ENCODE measurements around the gene CRYAB. TPM values are rescaled to one million over a fixed set of nuclear protein-coding genes. Genes with fewer than 3 reads are reported as not detected.

Gene CRYAB
- total RNA-seq, 2 donors from 2014 or later, result 59.0 to 80.1 TPM

- H3K36me3 ChIP-seq, result no peaks in the 10 kb centered on the region
- peak overlapping the region; percentile 15 to 22 for H3K4me3 ChIP-seq
- TF ChIP-seq CTCF (IDR thresholded peaks at IDR 0.05) (peak in 2 of 4 experiments; percentile 17 to 27), POLR2A (IDR thresholded peaks at IDR 0.05) (peak; percentile 79), POLR2AphosphoS5 (IDR thresholded peaks at IDR 0.05) (peak; percentile 89)
- peaks cover 8% of the 10 kb centered on the region for H3K4me1 ChIP-seq (replicated peaks)
- peak overlapping the region; percentile 89 to 97 for H3K27ac ChIP-seq
- peak; percentile 96 for DNase-seq (ENCODE audit: low spot score)
- 1% methylated on average over 39 of the region's 47 CpGs for WGBS
- intact Hi-C loops (cut with DNase I), result loop anchor here (5.0 kb wide), 1 partner anchor 49 kb away; the partner anchor contains the start of genes CFAP68 and FDXACB1
- no peaks in the 10 kb centered on the region for H3K27me3 ChIP-seq (replicated peaks; ENCODE audit: insufficient read depth)
- H3K9me3 ChIP-seq, result no peaks in the 10 kb centered on the region
These were observed 15.2 kb upstream of the CRYAB start for GRCh38 chr11:111926505-111927391.

- H3K9me3 ChIP-seq, result no peaks in the 10 kb centered on the region
- 91% methylated on average over 16 of the region's 16 CpGs for WGBS
- H3K27me3 ChIP-seq (replicated peaks; ENCODE audit: insufficient read depth), result no peaks in the 10 kb centered on the region
- TF ChIP-seq CTCF (IDR thresholded peaks at IDR 0.05) (no peak), POLR2AphosphoS5 (IDR thresholded peaks at IDR 0.05) (no peak), POLR2A (IDR thresholded peaks at IDR 0.05) (no peak)
- intact Hi-C loops (cut with DNase I), result loop anchor here (5.0 kb wide), 1 partner anchor 49 kb away; the partner anchor contains the start of genes CFAP68 and FDXACB1
- H3K4me3 ChIP-seq, result no peak overlapping the region
- H3K27ac ChIP-seq, result peak overlapping the region; percentile 89 to 97
- no peak for DNase-seq (ENCODE audit: low spot score)
- H3K36me3 ChIP-seq, result no peaks in the 10 kb centered on the region
- peaks cover 8% of the 10 kb centered on the region for H3K4me1 ChIP-seq (replicated peaks)
These were observed 14.4 kb upstream of the CRYAB start for GRCh38 chr11:111925953-111926352.

GRCh38 chr11:111923951-111924350 lies 12.4 kb upstream of the CRYAB start:
- Histone ChIP-seq H3K27me3 (replicated peaks; ENCODE audit: insufficient read depth) (no peaks in the 10 kb centered on the region), H3K27ac (peak overlapping the region; percentile 89 to 97), H3K4me3 (no peak overlapping the region), H3K36me3 (no peaks in the 10 kb centered on the region), H3K4me1 (replicated peaks) (peaks cover 8% of the 10 kb centered on the region), H3K9me3 (no peaks in the 10 kb centered on the region)
- no peak for DNase-seq (ENCODE audit: low spot score)
- TF ChIP-seq POLR2A (IDR thresholded peaks at IDR 0.05), result no peak
- TF ChIP-seq CTCF (IDR thresholded peaks at IDR 0.05), result no peak
- intact Hi-C loops (cut with DNase I), result no loop called here

GRCh38 chr11:111923351-111923788 lies 11.8 kb upstream of the CRYAB start:
- WGBS, result 45% methylated on average over 5 of the region's 5 CpGs
- Histone ChIP-seq H3K9me3 (no peaks in the 10 kb centered on the region), H3K27me3 (replicated peaks; ENCODE audit: insufficient read depth) (no peaks in the 10 kb centered on the region), H3K27ac (peak overlapping the region; percentile 89 to 97), H3K4me1 (replicated peaks) (peaks cover 8% of the 10 kb centered on the region), H3K4me3 (no peak overlapping the region), H3K36me3 (no peaks in the 10 kb centered on the region)
- TF ChIP-seq POLR2A (IDR thresholded peaks at IDR 0.05), result no peak
- intact Hi-C loops (cut with DNase I), result no loop called here
- no peak for DNase-seq (ENCODE audit: low spot score)

GRCh38 chr11:111922803-111923202 lies 11.2 kb upstream of the CRYAB start:
- TF ChIP-seq POLR2AphosphoS5 (IDR thresholded peaks at IDR 0.05) (peak; percentile 83), CTCF (IDR thresholded peaks at IDR 0.05) (no peak), POLR2A (IDR thresholded peaks at IDR 0.05) (no peak)
- peaks cover 8% of the 10 kb centered on the region for H3K4me1 ChIP-seq (replicated peaks)
- intact Hi-C loops (cut with DNase I), result no loop called here
- WGBS, result 8% methylated on average over 2 of the region's 2 CpGs
- H3K27me3 ChIP-seq (replicated peaks; ENCODE audit: insufficient read depth), result no peaks in the 10 kb centered on the region
- no peak overlapping the region for H3K4me3 ChIP-seq
- H3K27ac ChIP-seq, result peak overlapping the region; percentile 89 to 97
- H3K36me3 ChIP-seq, result no peaks in the 10 kb centered on the region
- peak; percentile 90 for DNase-seq (ENCODE audit: low spot score)
- H3K9me3 ChIP-seq, result no peaks in the 10 kb centered on the region

Measured in prostate gland (tissue), 2 donors.